K562 (cell line): ENCODE measurements around the gene ARHGEF10L. TPM values are rescaled to one million over a fixed set of nuclear protein-coding genes. Genes with fewer than 3 reads are reported as not detected.

Experiments
- ATAC-seq: fragments of 200-7000 bp; cut with Tn5 transposase; 3 replicates; pipeline ENCODE4 v1.9.1; 2020; ENCODE audit warnings: moderate library complexity
- BruUV-seq: library from RNA; stranded (reverse); fragments of 400-500 nt; replicated peaks from 2 replicates; lab custom pipeline; 2021; lab: Mats Ljungman, UMichigan
- CTCF ChIA-PET: fragments of 300-600 bp; formaldehyde crosslinking; extraction: SDS; loops from one replicate; lab custom pipeline; 2021; ENCODE audit warnings: low intra/inter-chr PET ratio; lab: Yijun Ruan, JAX
- POLR2A ChIA-PET: fragments of 300-600, 350-650 bp; sonication (Branson Sonifier 250); formaldehyde crosslinking; extraction: SDS; loops from one replicate; lab custom pipeline; 2021; ENCODE audit warnings: antibody characterized with exemption, inconsistent platforms; lab: Yijun Ruan, JAX
- DNase-seq, 4 experiments: peaks; one replicate each; pipeline versions ENCODE4 v3.0.0 to v3.0.0-alpha.2; 2011 to 2018; ENCODE audit warnings: low spot score in 3 of 4, mixed read lengths in 3 of 4; ENCODE audit errors: extremely low read depth in 1 of 4
- FAIRE-seq: peaks from 2 replicates; lab custom pipeline; 2011; peaks lifted over from hg19 to GRCh38; lab: Jason Lieb, UNC
- H2AFZ ChIP-seq: 2 replicates; pipeline ENCODE4 v1.6.0; 2011; ENCODE audit warnings: low read depth, low read length, control low read depth, inconsistent platforms
- H3K27ac ChIP-seq: fragments of 200-600 bp; 3 replicates; pipeline ENCODE4 v1.8.0; 2011; ENCODE audit warnings: low read depth, mild to moderate bottlenecking, control low read depth, inconsistent platforms, low read length, moderate library complexity, mixed read lengths; ENCODE audit errors: extremely low read depth
- H3K27me3 ChIP-seq, 2 experiments: fragments of 300-600 bp in 1 of 2; 2 replicates in 1 of 2; 3 replicates in 1 of 2; pipeline versions ENCODE4 v1.6.0 to v1.8.0; 2011; ENCODE audit warnings: inconsistent platforms in 2 of 2, low read length in 2 of 2, mild to moderate bottlenecking in 1 of 2, mixed read lengths in 1 of 2, moderate library complexity in 1 of 2; ENCODE audit not compliant: control insufficient read depth in 2 of 2, insufficient read depth in 2 of 2
- H3K36me3 ChIP-seq: fragments of 300-600 bp; 3 replicates; pipeline ENCODE4 v1.8.0; 2011; ENCODE audit warnings: mild to moderate bottlenecking, low read length, inconsistent platforms; ENCODE audit not compliant: control insufficient read depth, insufficient read depth
- H3K4me1 ChIP-seq, 2 experiments: fragments of 200-600 bp in 1 of 2; replicated peaks in 1 of 2; 2 replicates in 1 of 2; 3 replicates in 1 of 2; pipeline versions ENCODE4 v1.5.1 to v1.8.0; 2011; ENCODE audit warnings: inconsistent platforms in 2 of 2, low read length in 2 of 2, mild to moderate bottlenecking in 1 of 2, mixed read lengths in 1 of 2, moderate library complexity in 1 of 2; ENCODE audit not compliant: control insufficient read depth in 2 of 2, insufficient read depth in 2 of 2
- H3K4me2 ChIP-seq: 2 replicates; pipeline ENCODE4 v1.6.1; 2011; ENCODE audit warnings: low read length, control low read depth, inconsistent platforms, mixed read lengths; ENCODE audit not compliant: insufficient read depth
- H3K4me3 ChIP-seq: fragments of 200-600 bp; sonication (generic), shearing (Covaris generic); 2 replicates; pipeline ENCODE4 v1.5.1; 2016; ENCODE audit warnings: control low read depth, inconsistent platforms
- H3K79me2 ChIP-seq: fragments of 200-600 bp; 3 replicates; pipeline ENCODE4 v1.8.0; 2011; ENCODE audit warnings: low read length, inconsistent platforms; ENCODE audit not compliant: control insufficient read depth, insufficient read depth
- H3K9ac ChIP-seq, 2 experiments: 2 replicates each; pipeline versions ENCODE4 v1.6.0 to v1.6.1; 2011; ENCODE audit warnings: low read depth in 2 of 2, low read length in 2 of 2, control low read depth in 1 of 2, inconsistent platforms in 1 of 2, mild to moderate bottlenecking in 1 of 2, mixed read lengths in 1 of 2; ENCODE audit not compliant: insufficient read depth in 1 of 2
- H3K9me1 ChIP-seq: one replicate; pipeline ENCODE4 v1.6.0; 2011; ENCODE audit warnings: inconsistent platforms, mild to moderate bottlenecking, low read length, moderate library complexity; ENCODE audit not compliant: control insufficient read depth, insufficient read depth
- H3K9me3 ChIP-seq: replicated peaks from 2 replicates; pipeline ENCODE4 v1.5.1; 2011; ENCODE audit warnings: low read depth, low read length, inconsistent platforms; ENCODE audit not compliant: control insufficient read depth, insufficient read depth
- H4K20me1 ChIP-seq: replicated peaks from 2 replicates; pipeline ENCODE4 v1.6.1; 2011; ENCODE audit warnings: low read length, inconsistent platforms, mixed read lengths; ENCODE audit not compliant: control insufficient read depth, insufficient read depth
- ADNP ChIP-seq: fragments of 200-800 bp; sonication (Bioruptor generic); IDR thresholded peaks from 2 replicates; pipeline ENCODE4 v1.6.1; 2016; ENCODE audit warnings: missing genetic modification characterization, missing compliant biosample characterization
- BCOR ChIP-seq: fragments of 450-650 bp; IDR thresholded peaks from 2 replicates; pipeline ENCODE4 v1.6.1; 2016
- ESRRA ChIP-seq: fragments of 450-650 bp; IDR thresholded peaks from 2 replicates; pipeline ENCODE4 v1.6.1; 2014; ENCODE audit warnings: low read depth, mild to moderate bottlenecking, moderate library complexity, borderline replicate concordance
- RBM25 ChIP-seq: fragments of 200-400 bp; formaldehyde crosslinking; IDR thresholded peaks from 2 replicates; pipeline ENCODE4 v1.6.1; 2018; ENCODE audit warnings: low read length, low read depth, moderate library complexity; ENCODE audit not compliant: severe bottlenecking
- RCOR1 ChIP-seq, 2 experiments: IDR thresholded peaks; 2 replicates each; pipeline ENCODE4 v1.6.1; 2012; ENCODE audit warnings: low read depth in 2 of 2, low read length in 2 of 2, borderline replicate concordance in 1 of 2, improper control_type of control experiment in 1 of 2
- ZEB2 ChIP-seq: fragments of 450-650 bp; IDR thresholded peaks from 2 replicates; pipeline ENCODE4 v1.6.1; 2016
- WGBS: fragments of 100-300 bp; shearing (Covaris generic); methylation state at CpG from one replicate; pipeline ENCODE4 v1.1.6; 2016; ENCODE audit warnings: low coverage, mixed read lengths; ENCODE audit not compliant: insufficient coverage; ENCODE audit errors: missing lambda C conversion rate; 5-methylcytosine and 5-hydroxymethylcytosine counted together
- in situ Hi-C: fragments of 300-500 bp; cut with MboI; formaldehyde crosslinking; loops from 4 replicates; pipeline ENCODE4 v1.15.0; 2018; ENCODE audit warnings: inconsistent platforms, mixed read lengths
- intact Hi-C: fragments of 100-400 bp; cut with micrococcal nuclease; formaldehyde crosslinking; loops from 2 replicates; pipeline ENCODE4 v1.14.2; 2022
- polyA plus RNA-seq, 8 experiments: library from polyadenylated mRNA; depleted of rRNA in 4 of 8; stranded (reverse) in 5 of 8; unstranded in 3 of 8; fragments of >200 nt; fragmentation: Nextera tagmentation in 2 of 8; fragmentation: Illumina TruSeq in 1 of 8; extraction: Ambion mirVana in 2 of 8; extraction: Trizol in 1 of 8; gene quantifications; 2 replicates each; pipeline versions ENCODE4 v1.2.1 to v1.2.3, GENCODE V29; 2011 to 2014; ENCODE audit warnings: inconsistent platforms in 1 of 8, missing spikeins in 1 of 8
- total RNA-seq, 7 experiments: library from RNA; depleted of rRNA in 6 of 7; stranded (reverse); fragments of >200 nt in 6 of 7; fragmentation: Illumina TruSeq in 2 of 7; extraction: Trizol in 2 of 7; gene quantifications; 2 replicates each; pipeline versions ENCODE4 v1.2.1 to v1.2.3, GENCODE V29; 2011 to 2021; ENCODE audit warnings: low replicate concordance in 1 of 7
- TF ChIP-seq, protein P1 (sequence below), 2 experiments: fragments of 450-650 bp; formaldehyde crosslinking in 1 of 2; IDR thresholded peaks; 2 replicates each; pipeline versions ENCODE4 v1.4.0 to v1.6.1; 2014 to 2020; ENCODE audit warnings: mild to moderate bottlenecking in 2 of 2, borderline replicate concordance in 1 of 2, low read depth in 1 of 2
- TF ChIP-seq, protein P2 (sequence below): fragments of 450-650 bp; formaldehyde crosslinking; IDR thresholded peaks from 2 replicates; pipeline ENCODE4 v1.4.0; 2020; ENCODE audit warnings: mild to moderate bottlenecking, moderate library complexity

Gene ARHGEF10L
- total and polyA plus RNA-seq, 9 of the 15 experiments (the other 6 are each of a cell fraction or from before 2014, with no cell fraction given) = 0.09 to 0.13 TPM; not detected in 7

DNA sequence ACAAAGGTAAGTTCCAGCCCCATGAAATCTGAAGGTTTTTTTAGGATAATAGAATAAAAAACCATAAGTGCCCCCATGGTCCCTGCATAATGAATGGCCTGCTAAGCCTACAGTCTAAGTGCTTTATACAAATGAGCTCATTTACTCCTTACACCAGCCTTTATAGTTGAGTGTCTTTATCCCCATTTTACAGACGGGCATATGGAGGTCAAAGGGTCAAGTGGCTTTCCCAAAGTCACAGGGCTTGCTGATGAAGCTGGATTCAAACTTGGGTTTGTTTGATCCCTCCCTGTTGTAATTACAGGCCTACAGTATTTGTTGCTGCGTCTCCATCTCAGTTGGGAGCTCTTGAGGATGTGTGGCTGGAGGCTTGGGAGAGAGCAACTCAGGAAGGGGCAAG is 28.3 kb upstream of the ARHGEF10L start:
- TF ChIP-seq ESRRA = peak; percentile 77
- TF ChIP-seq ZEB2 = no peak
- TF ChIP-seq, protein P1, sequence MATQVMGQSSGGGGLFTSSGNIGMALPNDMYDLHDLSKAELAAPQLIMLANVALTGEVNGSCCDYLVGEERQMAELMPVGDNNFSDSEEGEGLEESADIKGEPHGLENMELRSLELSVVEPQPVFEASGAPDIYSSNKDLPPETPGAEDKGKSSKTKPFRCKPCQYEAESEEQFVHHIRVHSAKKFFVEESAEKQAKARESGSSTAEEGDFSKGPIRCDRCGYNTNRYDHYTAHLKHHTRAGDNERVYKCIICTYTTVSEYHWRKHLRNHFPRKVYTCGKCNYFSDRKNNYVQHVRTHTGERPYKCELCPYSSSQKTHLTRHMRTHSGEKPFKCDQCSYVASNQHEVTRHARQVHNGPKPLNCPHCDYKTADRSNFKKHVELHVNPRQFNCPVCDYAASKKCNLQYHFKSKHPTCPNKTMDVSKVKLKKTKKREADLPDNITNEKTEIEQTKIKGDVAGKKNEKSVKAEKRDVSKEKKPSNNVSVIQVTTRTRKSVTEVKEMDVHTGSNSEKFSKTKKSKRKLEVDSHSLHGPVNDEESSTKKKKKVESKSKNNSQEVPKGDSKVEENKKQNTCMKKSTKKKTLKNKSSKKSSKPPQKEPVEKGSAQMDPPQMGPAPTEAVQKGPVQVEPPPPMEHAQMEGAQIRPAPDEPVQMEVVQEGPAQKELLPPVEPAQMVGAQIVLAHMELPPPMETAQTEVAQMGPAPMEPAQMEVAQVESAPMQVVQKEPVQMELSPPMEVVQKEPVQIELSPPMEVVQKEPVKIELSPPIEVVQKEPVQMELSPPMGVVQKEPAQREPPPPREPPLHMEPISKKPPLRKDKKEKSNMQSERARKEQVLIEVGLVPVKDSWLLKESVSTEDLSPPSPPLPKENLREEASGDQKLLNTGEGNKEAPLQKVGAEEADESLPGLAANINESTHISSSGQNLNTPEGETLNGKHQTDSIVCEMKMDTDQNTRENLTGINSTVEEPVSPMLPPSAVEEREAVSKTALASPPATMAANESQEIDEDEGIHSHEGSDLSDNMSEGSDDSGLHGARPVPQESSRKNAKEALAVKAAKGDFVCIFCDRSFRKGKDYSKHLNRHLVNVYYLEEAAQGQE (IDR thresholded peaks at IDR 0.05; ENCODE audit: borderline replicate concordance) = no peak
- TF ChIP-seq, protein P1 (CRISPR knock-in tag; IDR thresholded peaks at IDR 0.05; ENCODE audit: low read depth) = no peak
- TF ChIP-seq RBM25 = peak; percentile 93
- peak; percentile 86; the same call in 1 of the 2 replicates for TF ChIP-seq BCOR
- TF ChIP-seq ADNP (tag) = peak; percentile 75
- 0 out of 4 replicates have a peak, but pooled peaks of 1 of the 2 experiments have one; percentile 16 for TF ChIP-seq RCOR1 (IDR thresholded peaks at IDR 0.05; ENCODE audit: borderline replicate concordance in 1 of 2, low read depth in 2 of 2, low read length in 2 of 2)
- TF ChIP-seq, protein P2, sequence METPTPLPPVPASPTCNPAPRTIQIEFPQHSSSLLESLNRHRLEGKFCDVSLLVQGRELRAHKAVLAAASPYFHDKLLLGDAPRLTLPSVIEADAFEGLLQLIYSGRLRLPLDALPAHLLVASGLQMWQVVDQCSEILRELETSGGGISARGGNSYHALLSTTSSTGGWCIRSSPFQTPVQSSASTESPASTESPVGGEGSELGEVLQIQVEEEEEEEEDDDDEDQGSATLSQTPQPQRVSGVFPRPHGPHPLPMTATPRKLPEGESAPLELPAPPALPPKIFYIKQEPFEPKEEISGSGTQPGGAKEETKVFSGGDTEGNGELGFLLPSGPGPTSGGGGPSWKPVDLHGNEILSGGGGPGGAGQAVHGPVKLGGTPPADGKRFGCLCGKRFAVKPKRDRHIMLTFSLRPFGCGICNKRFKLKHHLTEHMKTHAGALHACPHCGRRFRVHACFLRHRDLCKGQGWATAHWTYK (CRISPR knock-in tag) = no peak
- TF ChIP-seq, all 486 proteins: peak for 5
- WGBS = 3% methylated on average over 2 of the region's 2 CpGs
- Histone ChIP-seq H3K27ac (no peak overlapping the region), H3K4me3 (no peak overlapping the region), H3K79me2 (no peaks in the 10 kb centered on the region), H4K20me1 (peaks cover 8% of the 10 kb centered on the region), H3K36me3 (no peaks in the 10 kb centered on the region), H3K27me3 (peaks cover 25 to 49% of the 10 kb centered on the region in 2 experiments), H3K4me1 (no peaks in the 10 kb centered on the region), H3K9me3 (no peaks in the 10 kb centered on the region), H3K9me1 (no peaks in the 10 kb centered on the region), H3K9ac (no peak overlapping the region), H2AFZ (no peak overlapping the region), H3K4me2 (no peak overlapping the region)
- ChIA-PET CTCF (no interaction called here), POLR2A (interaction anchor here (0.6 kb wide), 1 partner anchor 102 kb away, joined by 3 read pairs; no protein-coding TSS in a partner anchor)
- FAIRE-seq = no peak
- intact Hi-C loops (no loop called here), in situ Hi-C loops (no loop called here)
- ATAC-seq = no peak
- BruUV-seq = no TSS peak
- no peak for DNase-seq
